Naive thymus-derived CD4-positive, alpha-beta T cell (primary cell): ENCODE data around the gene DNAL4. TPM values are rescaled to one million over a fixed set of nuclear protein-coding genes. Genes with fewer than 3 reads are reported as not detected.

Experiments used
- ATAC-seq: fragments of 150-1000 bp; cut with Tn5 transposase; 2 replicates; pipeline ENCODE4 v1.10.0; 2021; ENCODE audit warnings: mild to moderate bottlenecking, moderate library complexity
- CTCF ChIA-PET: fragments of 350-600 bp; sonication (Branson Sonifier 250); formaldehyde crosslinking; loops from one replicate; lab custom pipeline; 2021; ENCODE audit warnings: antibody characterized with exemption; lab: Charles Lee
- POLR2A ChIA-PET: fragments of 350-600 bp; sonication (Branson Sonifier 250); formaldehyde crosslinking; loops from one replicate; lab custom pipeline; 2021; ENCODE audit warnings: antibody characterized with exemption, inconsistent platforms; lab: Charles Lee
- DNase-seq, 9 donors: peaks; one replicate each; pipeline versions ENCODE4 v3.0.0 to v3.0.0-alpha.2; 2020 to 2022; ENCODE audit warnings: mixed read lengths in 1 of 9
- H3K27ac ChIP-seq: one replicate; pipeline ENCODE4 v1.7.0; 2013; ENCODE audit warnings: mild to moderate bottlenecking, low read depth, low read length, moderate library complexity
- H3K27me3 ChIP-seq, 2 donors: one replicate each; pipeline ENCODE4 v1.7.0; 2013; ENCODE audit warnings: low read length in 2 of 2, mild to moderate bottlenecking in 2 of 2, moderate library complexity in 2 of 2; ENCODE audit not compliant: control insufficient read depth in 2 of 2, insufficient read depth in 2 of 2
- H3K36me3 ChIP-seq, 3 experiments: 1 replicate in 2 of 3; 2 replicates in 1 of 3; pipeline ENCODE4 v1.7.0; 2013; ENCODE audit warnings: low read length in 3 of 3, mild to moderate bottlenecking in 3 of 3, moderate library complexity in 1 of 3; ENCODE audit not compliant: insufficient read depth in 3 of 3, control insufficient read depth in 2 of 3
- H3K4me1 ChIP-seq, 2 donors: one replicate each; pipeline ENCODE4 v1.7.0; 2013; ENCODE audit warnings: low read length in 2 of 2, mild to moderate bottlenecking in 2 of 2, moderate library complexity in 1 of 2; ENCODE audit not compliant: control insufficient read depth in 2 of 2, insufficient read depth in 2 of 2
- H3K4me3 ChIP-seq: 2 replicates; pipeline ENCODE4 v1.7.0; 2013; ENCODE audit warnings: mild to moderate bottlenecking, low read length
- H3K9me3 ChIP-seq, 3 experiments: 1 replicate in 2 of 3; 2 replicates in 1 of 3; pipeline ENCODE4 v1.7.0; 2013; ENCODE audit warnings: low read length in 3 of 3; ENCODE audit not compliant: control insufficient read depth in 2 of 3
- H3K27ac Mint-ChIP-seq, 9 donors: one replicate each; pipeline ENCODE4 v1.8.0; 2020 to 2022; ENCODE audit warnings: mixed read lengths in 9 of 9, mild to moderate bottlenecking in 8 of 9, moderate library complexity in 5 of 9, inconsistent platforms in 2 of 9
- H3K27me3 Mint-ChIP-seq, 5 donors: one replicate each; pipeline ENCODE4 v1.8.0; 2021 to 2022; ENCODE audit warnings: mixed read lengths in 5 of 5, mild to moderate bottlenecking in 1 of 5
- H3K36me3 Mint-ChIP-seq, 5 donors: one replicate each; pipeline ENCODE4 v1.8.0; 2020 to 2022; ENCODE audit warnings: mixed read lengths in 5 of 5, mild to moderate bottlenecking in 3 of 5, inconsistent platforms in 1 of 5
- H3K4me1 Mint-ChIP-seq, 7 donors: one replicate each; pipeline ENCODE4 v1.8.0; 2020 to 2022; ENCODE audit warnings: mixed read lengths in 7 of 7, mild to moderate bottlenecking in 3 of 7, inconsistent platforms in 1 of 7
- H3K4me3 Mint-ChIP-seq, 10 donors: one replicate each; pipeline ENCODE4 v1.8.0; 2020 to 2022; ENCODE audit warnings: mild to moderate bottlenecking in 10 of 10, mixed read lengths in 10 of 10, moderate library complexity in 6 of 10, inconsistent platforms in 2 of 10
- H3K9me3 Mint-ChIP-seq, 11 donors: one replicate each; pipeline ENCODE4 v1.8.0; 2020 to 2022; ENCODE audit warnings: mixed read lengths in 11 of 11, mild to moderate bottlenecking in 4 of 11, inconsistent platforms in 1 of 11, moderate library complexity in 1 of 11
- intact Hi-C, 2 donors: fragments of 100-400 bp; cut with micrococcal nuclease; formaldehyde crosslinking; loops; one replicate each; pipeline ENCODE4 v1.15.1; 2023
- polyA plus RNA-seq, 2 donors: library from polyadenylated mRNA; unstranded; fragments of 300-500 nt; fragmentation: Illumina TruSeq; gene quantifications; one replicate each; pipeline ENCODE4 v1.2.3, GENCODE V29; 2021
- total RNA-seq, 6 experiments: library from RNA in 5 of 6; stranded (reverse) in 5 of 6; gene quantifications; 1 replicate in 5 of 6; 2 replicates in 1 of 6; pipeline ENCODE4 v1.2.3 and lab custom pipeline; 2021 to 2026

Gene DNAL4
- total and polyA plus RNA-seq, 7 experiments from 2014 or later = 5.0 to 15.0 (median 9.8) TPM

GRCh38 chr22:38751422-38752346, 42.3 kb downstream of the DNAL4 start:
- peak; percentile 43 to 90 (median 85) for DNase-seq
- Histone ChIP-seq H3K36me3 (peaks cover 28 to 61% (median 42%) of the 10 kb centered on the region in 3 experiments), H3K27ac (peak overlapping the region; percentile 81), H3K9me3 (no peaks in the 10 kb centered on the region), H3K4me3 (peak overlapping the region; percentile 95), H3K27me3 (no peaks in the 10 kb centered on the region), H3K4me1 (peaks cover 53 to 55% of the 10 kb centered on the region in 2 donors)
- no peaks in the 10 kb centered on the region for H3K27me3 Mint-ChIP-seq
- H3K4me1 Mint-ChIP-seq = peaks cover 36 to 66% (median 51%) of the 10 kb centered on the region in 7 donors
- peak; percentile 57 for ATAC-seq
- CTCF ChIA-PET = interaction anchor here (0.5 to 4.1 kb wide), 7 partner anchors 14 to 565 kb away, joined by 3 to 24 read pairs (median 7); no protein-coding TSS in a partner anchor
- POLR2A ChIA-PET = interaction anchor here (0.5 to 33.7 kb wide), 20 partner anchors 5 to 1144 kb away, joined by 3 to 1007 read pairs (median 4); partner anchors contain the start of genes CBX6, GTPBP1, NPTXR and SUN2
- peaks cover 0 to 1% (median 0%) of the 10 kb centered on the region in 11 donors for H3K9me3 Mint-ChIP-seq
- peak overlapping the region; percentile 94 to 99 (median 96) for H3K4me3 Mint-ChIP-seq
- peak overlapping the region; percentile 94 to 100 (median 99) for H3K27ac Mint-ChIP-seq
- peaks cover 12 to 58% (median 40%) of the 10 kb centered on the region in 5 donors for H3K36me3 Mint-ChIP-seq
- intact Hi-C loops = loop anchor here (1.0 to 10.0 kb wide), 6 partner anchors 15 to 563 kb away; partner anchors contain the start of genes CBX7 (in 1 of the 2), DNAL4 (in 1 of the 2), GTPBP1 (in 1 of the 2) and RPL3 (in 1 of the 2)

- POLR2A ChIA-PET = interaction anchor here (1.0 to 33.7 kb wide), 11 partner anchors 5 to 372 kb away, joined by 3 to 1007 read pairs (median 7); partner anchors contain the start of genes CBX6, GTPBP1, NPTXR and SUN2
- no peaks in the 10 kb centered on the region for H3K9me3 ChIP-seq
- peaks cover 29 to 68% (median 48%) of the 10 kb centered on the region in 3 experiments for H3K36me3 ChIP-seq
- ATAC-seq (no peak), DNase-seq (no peak)
- peaks cover 53 to 55% of the 10 kb centered on the region in 2 donors for H3K4me1 ChIP-seq
- intact Hi-C loops = loop anchor here (1.0 to 10.0 kb wide), 6 partner anchors 15 to 564 kb away; partner anchors contain the start of genes CBX7 (in 1 of the 2), DNAL4 (in 1 of the 2), GTPBP1 (in 1 of the 2) and RPL3 (in 1 of the 2)
- CTCF ChIA-PET = interaction anchor here (0.6 to 4.1 kb wide), 7 partner anchors 14 to 594 kb away, joined by 3 to 24 read pairs (median 3); no protein-coding TSS in a partner anchor
- H3K27ac ChIP-seq = peak overlapping the region; percentile 81
- Mint-ChIP-seq H3K36me3 (peaks cover 12 to 56% (median 40%) of the 10 kb centered on the region in 5 donors), H3K27ac (peak overlapping the region; percentile 94 to 100 (median 99)), H3K4me3 (peak overlapping the region; percentile 94 to 99 (median 96)), H3K9me3 (peaks cover 0 to 1% (median 0%) of the 10 kb centered on the region in 11 donors), H3K27me3 (no peaks in the 10 kb centered on the region), H3K4me1 (peaks cover 33 to 63% (median 48%) of the 10 kb centered on the region in 7 donors)
- peak overlapping the region; percentile 95 for H3K4me3 ChIP-seq
- H3K27me3 ChIP-seq = no peaks in the 10 kb centered on the region
These were observed 42.9 kb downstream of the DNAL4 start for GRCh38 chr22:38751066-38751421.

GRCh38 chr22:38750638-38751037, 43.3 kb downstream of the DNAL4 start:
- peaks cover 55 to 56% of the 10 kb centered on the region in 2 donors for H3K4me1 ChIP-seq
- Mint-ChIP-seq H3K4me3 (peak overlapping the region in 8 of 10 donors; percentile 94 to 99 (median 98)), H3K9me3 (peaks cover 0 to 1% (median 0%) of the 10 kb centered on the region in 11 donors), H3K27me3 (no peaks in the 10 kb centered on the region), H3K36me3 (peaks cover 12 to 56% (median 40%) of the 10 kb centered on the region in 5 donors), H3K27ac (peak overlapping the region; percentile 94 to 100 (median 99)), H3K4me1 (peaks cover 33 to 64% (median 48%) of the 10 kb centered on the region in 7 donors)
- H3K9me3 ChIP-seq = no peaks in the 10 kb centered on the region
- ChIA-PET POLR2A (interaction anchor here (0.5 to 33.7 kb wide), 7 partner anchors 6 to 124 kb away, joined by 3 to 1007 read pairs (median 8); partner anchors contain the start of genes CBX6, GTPBP1, NPTXR and SUN2), CTCF (interaction anchor here (0.6 to 4.1 kb wide), 6 partner anchors 14 to 595 kb away, joined by 3 to 24 read pairs (median 3); no protein-coding TSS in a partner anchor)
- H3K36me3 ChIP-seq = peaks cover 33 to 72% (median 52%) of the 10 kb centered on the region in 3 experiments
- no peaks in the 10 kb centered on the region for H3K27me3 ChIP-seq
- H3K27ac ChIP-seq = peak overlapping the region; percentile 81
- intact Hi-C loops = loop anchor here (1.0 to 10.0 kb wide), 6 partner anchors 16 to 564 kb away; partner anchors contain the start of genes CBX7 (in 1 of the 2), DNAL4 (in 1 of the 2), GTPBP1 (in 1 of the 2) and RPL3 (in 1 of the 2)
- peak overlapping the region; percentile 95 for H3K4me3 ChIP-seq
- DNase-seq (no peak), ATAC-seq (no peak)

DNA sequence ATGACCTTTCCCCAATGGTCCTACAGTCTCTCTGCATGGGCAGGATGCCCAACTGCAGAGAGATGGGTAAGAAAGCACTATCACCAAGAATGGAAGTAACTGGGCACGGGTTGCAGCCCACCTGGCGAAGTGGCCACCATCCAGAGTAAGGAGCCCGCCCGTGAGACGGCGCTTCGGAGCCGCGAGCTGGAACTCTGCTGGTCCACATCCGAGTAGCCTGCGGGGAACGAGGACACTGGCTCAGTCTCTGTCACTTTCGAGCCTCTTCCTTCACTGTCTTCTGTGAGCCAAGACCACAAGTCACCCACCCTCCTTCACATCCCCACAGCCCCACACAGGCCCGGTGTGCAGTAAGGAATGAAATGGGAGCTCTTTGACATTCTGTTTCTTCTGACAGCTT, 43.8 kb downstream of the DNAL4 start:
- ChIA-PET POLR2A (interaction anchor here (0.5 to 33.7 kb wide), 7 partner anchors 6 to 124 kb away, joined by 3 to 1007 read pairs (median 5); partner anchors contain the start of genes GTPBP1, NPTXR, SUN2 and TOMM22), CTCF (interaction anchor here (0.6 to 4.1 kb wide), 7 partner anchors 9 to 1171 kb away, joined by 3 to 24 read pairs (median 3); no protein-coding TSS in a partner anchor)
- Histone ChIP-seq H3K27ac (peak overlapping the region; percentile 81), H3K36me3 (peaks cover 38 to 74% (median 58%) of the 10 kb centered on the region in 3 experiments), H3K4me1 (peaks cover 55 to 56% of the 10 kb centered on the region in 2 donors), H3K27me3 (no peaks in the 10 kb centered on the region), H3K4me3 (peak overlapping the region; percentile 95), H3K9me3 (no peaks in the 10 kb centered on the region)
- Mint-ChIP-seq H3K27ac (peak overlapping the region; percentile 82 to 100 (median 91)), H3K4me1 (peaks cover 33 to 69% (median 51%) of the 10 kb centered on the region in 7 donors), H3K4me3 (peak overlapping the region; percentile 9 to 99 (median 62)), H3K36me3 (peaks cover 12 to 55% (median 39%) of the 10 kb centered on the region in 5 donors), H3K9me3 (peaks cover 0 to 1% (median 0%) of the 10 kb centered on the region in 11 donors), H3K27me3 (no peaks in the 10 kb centered on the region)
- intact Hi-C loops = loop anchor here in 1 of 2 donors (2.0 to 10.0 kb wide), 2 partner anchors 15 to 565 kb away; partner anchors contain the start of gene RPL3
- ATAC-seq (no peak), DNase-seq (no peak)

GRCh38 chr22:38748487-38749136, 45.3 kb downstream of the DNAL4 start:
- peaks cover 29 to 70% (median 53%) of the 10 kb centered on the region in 7 donors for H3K4me1 Mint-ChIP-seq

More at GRCh38 chr22:38748487-38749136, 45.3 kb downstream of the DNAL4 start:
- H3K27me3 ChIP-seq = no peaks in the 10 kb centered on the region
- peaks cover 0 to 1% (median 0%) of the 10 kb centered on the region in 11 donors for H3K9me3 Mint-ChIP-seq
- DNase-seq = no peak
- peak overlapping the region; percentile 68 to 100 (median 91) for H3K27ac Mint-ChIP-seq
- ChIA-PET POLR2A (interaction anchor here (0.6 to 33.7 kb wide), 4 partner anchors 8 to 945 kb away, joined by 3 to 1007 read pairs (median 507); partner anchors contain the start of genes GTPBP1 and SUN2), CTCF (interaction anchor here (1.3 to 4.1 kb wide), 3 partner anchors 12 to 17 kb away, joined by 4 to 24 read pairs (median 7); no protein-coding TSS in a partner anchor)
- H3K9me3 ChIP-seq = no peaks in the 10 kb centered on the region
- peak overlapping the region; percentile 81 for H3K27ac ChIP-seq
- H3K4me3 Mint-ChIP-seq = peak overlapping the region in 3 of 10 donors; percentile 5 to 53 (median 32)
- no peaks in the 10 kb centered on the region for H3K27me3 Mint-ChIP-seq
- H3K4me3 ChIP-seq = no peak overlapping the region
- intact Hi-C loops = no loop called here
- peaks cover 52 to 59% of the 10 kb centered on the region in 2 donors for H3K4me1 ChIP-seq
- no peak for ATAC-seq
- H3K36me3 Mint-ChIP-seq = peaks cover 12 to 48% (median 34%) of the 10 kb centered on the region in 5 donors
- peaks cover 46 to 89% (median 71%) of the 10 kb centered on the region in 3 experiments for H3K36me3 ChIP-seq
